DND-41 (cell line): ENCODE data around the gene ANKMY1.

Experiments used
- ATAC-seq: fragments of 200-7000 bp; cut with Tn5 transposase; 3 replicates; pipeline ENCODE4 v1.9.1; 2021; ENCODE audit warnings: low read depth; ENCODE audit not compliant: insufficient read depth
- DNase-seq: peaks from one replicate; pipeline ENCODE4 v3.0.0-alpha.2; 2020
- H2AFZ ChIP-seq: 2 replicates; pipeline ENCODE4 v1.6.0; 2012; ENCODE audit warnings: low read depth, low read length
- H3K27ac ChIP-seq: 2 replicates; pipeline ENCODE4 v1.5.1; 2012; ENCODE audit warnings: low read length, inconsistent platforms
- H3K27me3 ChIP-seq: fragments of 200-600 bp; sonication (generic); 2 replicates; pipeline ENCODE4 v1.6.0; 2012; ENCODE audit warnings: low read length, mild to moderate bottlenecking, inconsistent platforms; ENCODE audit not compliant: insufficient read depth, poor library complexity
- H3K36me3 ChIP-seq: 2 replicates; pipeline ENCODE4 v1.5.1; 2012; ENCODE audit warnings: low read length, inconsistent platforms; ENCODE audit not compliant: insufficient read depth
- H3K4me1 ChIP-seq: 2 replicates; pipeline ENCODE4 v1.5.1; 2012; ENCODE audit warnings: mild to moderate bottlenecking, low read length; ENCODE audit not compliant: insufficient read depth
- H3K4me2 ChIP-seq: 2 replicates; pipeline ENCODE4 v1.6.0; 2012; ENCODE audit warnings: mild to moderate bottlenecking, moderate library complexity, low read length, inconsistent platforms; ENCODE audit not compliant: insufficient read depth
- H3K4me3 ChIP-seq, 2 experiments: fragments of 200-600 bp in 1 of 2; shearing (Covaris generic) in 1 of 2; 2 replicates each; pipeline ENCODE4 v1.5.1; 2012 to 2016; ENCODE audit warnings: inconsistent platforms in 2 of 2, low read length in 2 of 2, mild to moderate bottlenecking in 2 of 2, low read depth in 1 of 2, moderate library complexity in 1 of 2
- H3K79me2 ChIP-seq: 2 replicates; pipeline ENCODE4 v1.6.0; 2012; ENCODE audit warnings: low read length, inconsistent platforms; ENCODE audit not compliant: insufficient read depth
- H3K9ac ChIP-seq: 2 replicates; pipeline ENCODE4 v1.6.0; 2012; ENCODE audit warnings: low read depth, mild to moderate bottlenecking, inconsistent platforms, low read length, moderate library complexity
- H3K9me3 ChIP-seq: 2 replicates; pipeline ENCODE4 v1.5.1; 2012; ENCODE audit warnings: low read length, moderate library complexity, mild to moderate bottlenecking, inconsistent platforms; ENCODE audit not compliant: insufficient read depth, severe bottlenecking
- H4K20me1 ChIP-seq: 2 replicates; pipeline ENCODE4 v1.6.0; 2012; ENCODE audit warnings: low read length; ENCODE audit not compliant: insufficient read depth
- CTCF ChIP-seq: IDR thresholded peaks from 2 replicates; pipeline ENCODE4 v1.5.1; 2012; ENCODE audit warnings: borderline replicate concordance, low read length, moderate library complexity, mild to moderate bottlenecking; ENCODE audit not compliant: poor library complexity, severe bottlenecking; ENCODE audit errors: extremely low read depth
- EZH2 ChIP-seq: IDR thresholded peaks from 3 replicates; pipeline ENCODE4 v1.6.1; 2012; ENCODE audit warnings: borderline replicate concordance, low read depth, mild to moderate bottlenecking, moderate library complexity, low read length, inconsistent platforms; ENCODE audit not compliant: severe bottlenecking

Gene ANKMY1

GRCh38 chr2:240511351-240512108 is 46.3 kb downstream of the ANKMY1 start:
- no peaks in the 10 kb centered on the region for H3K27me3 ChIP-seq
- no peak for ATAC-seq
- no peak for TF ChIP-seq EZH2
- no peak for TF ChIP-seq CTCF

GRCh38 chr2:240510513-240511210 is 47.1 kb downstream of the ANKMY1 start:
- no peaks in the 10 kb centered on the region; the same call in 1 of the 2 replicates for H4K20me1 ChIP-seq
- no peaks in the 10 kb centered on the region for H3K27me3 ChIP-seq
- no peak overlapping the region for H2AFZ ChIP-seq
- H3K4me3 ChIP-seq = no peak overlapping the region
- H3K9ac ChIP-seq = no peak overlapping the region
- no peaks in the 10 kb centered on the region for H3K9me3 ChIP-seq
- H3K79me2 ChIP-seq = no peaks in the 10 kb centered on the region
- H3K4me1 ChIP-seq = no peaks in the 10 kb centered on the region
- no peak for DNase-seq
- no peak for ATAC-seq
- H3K27ac ChIP-seq = no peak overlapping the region
- H3K4me2 ChIP-seq = no peak overlapping the region
- peaks cover 35% of the 10 kb centered on the region for H3K36me3 ChIP-seq
- no peak for TF ChIP-seq EZH2

More at GRCh38 chr2:240511351-240512108, 46.3 kb downstream of the ANKMY1 start:
- no peak for DNase-seq
- H3K79me2 ChIP-seq = no peaks in the 10 kb centered on the region
- no peaks in the 10 kb centered on the region for H3K9me3 ChIP-seq
- no peaks in the 10 kb centered on the region for H3K4me1 ChIP-seq
- no peak overlapping the region for H3K9ac ChIP-seq
- H2AFZ ChIP-seq = no peak overlapping the region
- H3K36me3 ChIP-seq = peaks cover 35% of the 10 kb centered on the region
- no peaks in the 10 kb centered on the region; the same call in 1 of the 2 replicates for H4K20me1 ChIP-seq
- no peak overlapping the region for H3K4me3 ChIP-seq
- no peak overlapping the region for H3K4me2 ChIP-seq
- no peak overlapping the region for H3K27ac ChIP-seq

GRCh38 chr2:240509667-240510512 is 47.9 kb downstream of the ANKMY1 start:
- Histone ChIP-seq H3K27ac (no peak overlapping the region), H3K4me2 (no peak overlapping the region), H3K4me3 (no peak overlapping the region), H3K36me3 (peaks cover 35% of the 10 kb centered on the region), H3K27me3 (no peaks in the 10 kb centered on the region), H3K9ac (no peak overlapping the region), H3K79me2 (no peaks in the 10 kb centered on the region), H4K20me1 (no peaks in the 10 kb centered on the region; the same call in 1 of the 2 replicates), H2AFZ (no peak overlapping the region), H3K4me1 (no peaks in the 10 kb centered on the region), H3K9me3 (no peaks in the 10 kb centered on the region)
- ATAC-seq = no peak
- TF ChIP-seq CTCF = no peak
- no peak for TF ChIP-seq EZH2
- no peak for DNase-seq
